Measurements from ENCODE around the gene GAGE1.
"Not testable (repeated sequence)": the region's sequence is repeated elsewhere in the genome, so short reads cannot be mapped to it uniquely, and the experiment has no call there.

The GAGE1 gene, protein sequence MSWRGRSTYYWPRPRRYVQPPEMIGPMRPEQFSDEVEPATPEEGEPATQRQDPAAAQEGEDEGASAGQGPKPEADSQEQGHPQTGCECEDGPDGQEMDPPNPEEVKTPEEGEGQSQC

DNA sequence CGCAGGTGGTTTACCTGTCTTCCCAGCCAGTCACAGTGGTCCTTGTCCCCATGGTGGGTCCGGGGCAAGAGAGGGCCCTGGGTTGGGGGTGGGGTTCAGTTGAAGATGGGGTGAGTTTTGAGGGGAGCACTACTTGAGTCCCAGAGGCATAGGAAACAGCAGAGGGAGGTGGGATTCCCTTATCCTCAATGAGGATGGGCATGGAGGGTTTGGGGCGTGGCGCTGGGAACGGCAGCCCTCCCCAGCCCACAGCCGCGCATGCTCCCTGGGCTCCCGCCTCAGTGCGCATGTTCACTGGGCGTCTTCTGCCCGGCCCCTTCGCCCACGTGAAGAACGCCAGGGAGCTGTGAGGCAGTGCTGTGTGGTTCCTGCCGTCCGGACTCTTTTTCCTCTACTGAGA lies at the start of gene GAGE1:
GAGE1 (plus strand) TSS at position 301 of the 400 bp plus-strand sequence. CDS start 1,155 bp downstream, outside the sequence.
- H3K4me3 ChIP-seq; H3K36me3 ChIP-seq; H3K4me1 ChIP-seq; DNase-seq; H3K27ac ChIP-seq; H3K9me3 ChIP-seq; intact Hi-C loops (cut with DNase I; ENCODE audit: low total_unique reads); H3K27me3 ChIP-seq: not testable (repeated sequence)

DNA sequence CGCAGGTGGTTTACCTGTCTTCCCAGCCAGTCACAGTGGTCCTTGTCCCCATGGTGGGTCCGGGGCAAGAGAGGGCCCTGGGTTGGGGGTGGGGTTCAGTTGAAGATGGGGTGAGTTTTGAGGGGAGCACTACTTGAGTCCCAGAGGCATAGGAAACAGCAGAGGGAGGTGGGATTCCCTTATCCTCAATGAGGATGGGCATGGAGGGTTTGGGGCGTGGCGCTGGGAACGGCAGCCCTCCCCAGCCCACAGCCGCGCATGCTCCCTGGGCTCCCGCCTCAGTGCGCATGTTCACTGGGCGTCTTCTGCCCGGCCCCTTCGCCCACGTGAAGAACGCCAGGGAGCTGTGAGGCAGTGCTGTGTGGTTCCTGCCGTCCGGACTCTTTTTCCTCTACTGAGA lies 47.8 kb upstream of the GAGE1 start, which contains the start of gene GAGE12E:
GAGE12E (plus strand) TSS at position 301 of the 400 bp plus-strand sequence. CDS start 1,155 bp downstream, outside the sequence.
- DNase-seq; H3K4me1 ChIP-seq; H3K27ac ChIP-seq; H3K36me3 ChIP-seq; H3K4me3 ChIP-seq; H3K27me3 ChIP-seq; H3K9me3 ChIP-seq; intact Hi-C loops (cut with DNase I; ENCODE audit: low total_unique reads): not testable (repeated sequence)

DNA sequence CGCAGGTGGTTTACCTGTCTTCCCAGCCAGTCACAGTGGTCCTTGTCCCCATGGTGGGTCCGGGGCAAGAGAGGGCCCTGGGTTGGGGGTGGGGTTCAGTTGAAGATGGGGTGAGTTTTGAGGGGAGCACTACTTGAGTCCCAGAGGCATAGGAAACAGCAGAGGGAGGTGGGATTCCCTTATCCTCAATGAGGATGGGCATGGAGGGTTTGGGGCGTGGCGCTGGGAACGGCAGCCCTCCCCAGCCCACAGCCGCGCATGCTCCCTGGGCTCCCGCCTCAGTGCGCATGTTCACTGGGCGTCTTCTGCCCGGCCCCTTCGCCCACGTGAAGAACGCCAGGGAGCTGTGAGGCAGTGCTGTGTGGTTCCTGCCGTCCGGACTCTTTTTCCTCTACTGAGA lies 38.3 kb upstream of the GAGE1 start, which contains the start of gene GAGE12F:
GAGE12F (plus strand) TSS at position 301 of the 400 bp plus-strand sequence. CDS start 1,155 bp downstream, outside the sequence.
- intact Hi-C loops (cut with DNase I; ENCODE audit: low total_unique reads); H3K4me3 ChIP-seq; H3K9me3 ChIP-seq; H3K27me3 ChIP-seq; H3K4me1 ChIP-seq; H3K27ac ChIP-seq; DNase-seq; H3K36me3 ChIP-seq: not testable (repeated sequence)

DNA sequence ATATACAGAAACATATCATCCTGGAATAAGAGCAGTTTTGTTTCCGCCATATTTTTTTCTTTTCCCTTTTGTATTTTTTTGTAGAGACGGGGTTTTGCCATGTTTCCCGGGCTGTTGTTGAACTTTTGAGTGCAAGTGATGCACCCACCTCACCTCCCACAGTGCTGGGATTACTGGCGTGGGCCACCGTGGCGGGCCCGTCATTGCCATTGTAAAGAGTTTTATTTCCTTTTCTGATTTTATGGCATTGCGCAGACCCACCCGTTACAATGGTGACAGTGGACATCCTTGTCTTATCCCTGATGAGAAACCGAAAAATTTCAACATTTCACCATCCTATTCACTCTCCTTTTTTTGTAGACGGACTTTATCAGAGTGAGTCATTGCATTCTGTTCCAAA lies 30.1 kb upstream of the GAGE1 start:
- H3K4me3 ChIP-seq; H3K9me3 ChIP-seq; H3K27me3 ChIP-seq; H3K4me1 ChIP-seq; H3K27ac ChIP-seq; intact Hi-C loops (cut with DNase I; ENCODE audit: low total_unique reads); H3K36me3 ChIP-seq: not testable (repeated sequence)
- peak in 1 of 2 donors; percentile 34 for DNase-seq

DNA sequence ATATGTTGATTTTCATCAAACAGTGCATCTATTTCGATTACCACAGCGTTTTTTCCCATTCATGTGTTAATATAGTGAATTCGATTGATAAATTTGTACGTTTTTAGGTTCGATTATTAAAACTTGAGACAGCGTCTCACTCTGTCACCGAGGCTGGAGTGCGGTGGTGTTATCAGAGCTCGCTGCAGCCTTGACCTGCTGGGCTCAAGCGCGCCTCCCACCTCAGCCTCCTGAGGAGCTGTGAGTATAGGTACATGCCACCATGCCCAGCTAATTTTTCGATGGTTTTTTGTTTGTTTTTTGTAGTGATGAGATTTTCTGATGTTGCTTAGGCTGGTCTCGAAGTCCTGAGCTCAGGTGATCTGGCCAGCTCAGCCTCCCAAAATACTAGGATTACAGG lies 29.7 kb upstream of the GAGE1 start:
- H3K4me1 ChIP-seq; H3K27me3 ChIP-seq; H3K27ac ChIP-seq; H3K4me3 ChIP-seq; H3K9me3 ChIP-seq; intact Hi-C loops (cut with DNase I; ENCODE audit: low total_unique reads); H3K36me3 ChIP-seq: not testable (repeated sequence)
- DNase-seq, result peak in 1 of 2 donors; percentile 20

DNA sequence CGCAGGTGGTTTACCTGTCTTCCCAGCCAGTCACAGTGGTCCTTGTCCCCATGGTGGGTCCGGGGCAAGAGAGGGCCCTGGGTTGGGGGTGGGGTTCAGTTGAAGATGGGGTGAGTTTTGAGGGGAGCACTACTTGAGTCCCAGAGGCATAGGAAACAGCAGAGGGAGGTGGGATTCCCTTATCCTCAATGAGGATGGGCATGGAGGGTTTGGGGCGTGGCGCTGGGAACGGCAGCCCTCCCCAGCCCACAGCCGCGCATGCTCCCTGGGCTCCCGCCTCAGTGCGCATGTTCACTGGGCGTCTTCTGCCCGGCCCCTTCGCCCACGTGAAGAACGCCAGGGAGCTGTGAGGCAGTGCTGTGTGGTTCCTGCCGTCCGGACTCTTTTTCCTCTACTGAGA lies 28.7 kb upstream of the GAGE1 start, which contains the start of gene GAGE12G:
GAGE12G (plus strand) TSS at position 301 of the 400 bp plus-strand sequence. CDS start 1,155 bp downstream, outside the sequence.
- H3K36me3 ChIP-seq; H3K27ac ChIP-seq; H3K9me3 ChIP-seq; H3K27me3 ChIP-seq; H3K4me3 ChIP-seq; intact Hi-C loops (cut with DNase I; ENCODE audit: low total_unique reads); DNase-seq; H3K4me1 ChIP-seq: not testable (repeated sequence)

DNA sequence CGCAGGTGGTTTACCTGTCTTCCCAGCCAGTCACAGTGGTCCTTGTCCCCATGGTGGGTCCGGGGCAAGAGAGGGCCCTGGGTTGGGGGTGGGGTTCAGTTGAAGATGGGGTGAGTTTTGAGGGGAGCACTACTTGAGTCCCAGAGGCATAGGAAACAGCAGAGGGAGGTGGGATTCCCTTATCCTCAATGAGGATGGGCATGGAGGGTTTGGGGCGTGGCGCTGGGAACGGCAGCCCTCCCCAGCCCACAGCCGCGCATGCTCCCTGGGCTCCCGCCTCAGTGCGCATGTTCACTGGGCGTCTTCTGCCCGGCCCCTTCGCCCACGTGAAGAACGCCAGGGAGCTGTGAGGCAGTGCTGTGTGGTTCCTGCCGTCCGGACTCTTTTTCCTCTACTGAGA lies 19.2 kb upstream of the GAGE1 start, which contains the start of gene GAGE12H:
GAGE12H (plus strand) TSS at position 301 of the 400 bp plus-strand sequence. CDS start 1,155 bp downstream, outside the sequence.
- H3K4me1 ChIP-seq; H3K27me3 ChIP-seq; H3K9me3 ChIP-seq; intact Hi-C loops (cut with DNase I; ENCODE audit: low total_unique reads); H3K4me3 ChIP-seq; DNase-seq; H3K27ac ChIP-seq; H3K36me3 ChIP-seq: not testable (repeated sequence)

DNA sequence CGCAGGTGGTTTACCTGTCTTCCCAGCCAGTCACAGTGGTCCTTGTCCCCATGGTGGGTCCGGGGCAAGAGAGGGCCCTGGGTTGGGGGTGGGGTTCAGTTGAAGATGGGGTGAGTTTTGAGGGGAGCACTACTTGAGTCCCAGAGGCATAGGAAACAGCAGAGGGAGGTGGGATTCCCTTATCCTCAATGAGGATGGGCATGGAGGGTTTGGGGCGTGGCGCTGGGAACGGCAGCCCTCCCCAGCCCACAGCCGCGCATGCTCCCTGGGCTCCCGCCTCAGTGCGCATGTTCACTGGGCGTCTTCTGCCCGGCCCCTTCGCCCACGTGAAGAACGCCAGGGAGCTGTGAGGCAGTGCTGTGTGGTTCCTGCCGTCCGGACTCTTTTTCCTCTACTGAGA lies 9.6 kb upstream of the GAGE1 start, which contains the start of gene GAGE2A:
GAGE2A (plus strand) TSS at position 301 of the 400 bp plus-strand sequence. CDS start 1,155 bp downstream, outside the sequence.
- H3K27ac ChIP-seq; H3K4me3 ChIP-seq; DNase-seq; H3K27me3 ChIP-seq; intact Hi-C loops (cut with DNase I; ENCODE audit: low total_unique reads); H3K36me3 ChIP-seq; H3K9me3 ChIP-seq; H3K4me1 ChIP-seq: not testable (repeated sequence)

DNA sequence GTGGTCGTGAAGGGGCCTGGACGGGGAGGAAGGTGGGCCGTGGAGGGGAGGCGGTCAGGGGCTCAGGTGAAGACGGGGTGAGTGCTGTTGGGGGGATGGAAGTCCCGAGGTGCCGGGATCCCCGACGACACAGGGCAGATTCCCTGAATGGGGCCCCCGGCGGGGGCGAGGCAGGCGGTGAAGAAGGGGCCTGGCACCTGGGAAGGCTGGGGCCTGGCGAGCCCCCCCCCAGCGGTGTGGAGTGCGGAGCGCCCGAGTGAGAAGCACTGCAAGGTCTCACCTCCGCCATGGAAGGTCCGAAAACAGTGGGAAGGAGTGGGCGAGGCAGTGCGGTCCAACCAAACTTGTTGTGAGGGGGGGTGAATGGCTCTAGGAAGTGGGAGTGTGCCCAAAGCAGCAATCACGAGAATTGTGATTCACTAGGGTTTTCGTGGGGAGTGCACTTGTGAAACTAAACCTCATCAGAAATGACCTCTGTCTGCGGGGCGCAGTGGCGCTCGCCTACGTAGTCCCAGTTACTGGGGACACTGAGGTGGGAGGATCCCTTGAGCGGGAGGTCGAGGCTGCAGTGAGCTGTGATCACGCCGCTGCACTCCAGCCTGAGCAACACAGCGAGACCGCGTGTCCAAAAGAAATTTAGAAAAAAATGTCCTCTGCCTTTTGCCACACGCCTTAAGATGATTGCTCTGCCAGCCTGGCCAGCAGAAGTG lies 8.9 kb upstream of the GAGE1 start:
- DNase-seq, result peak in 1 of 2 donors; percentile 52
- H3K4me3 ChIP-seq; H3K9me3 ChIP-seq; intact Hi-C loops (cut with DNase I; ENCODE audit: low total_unique reads); H3K27me3 ChIP-seq; H3K4me1 ChIP-seq; H3K36me3 ChIP-seq; H3K27ac ChIP-seq: not testable (repeated sequence)

DNA sequence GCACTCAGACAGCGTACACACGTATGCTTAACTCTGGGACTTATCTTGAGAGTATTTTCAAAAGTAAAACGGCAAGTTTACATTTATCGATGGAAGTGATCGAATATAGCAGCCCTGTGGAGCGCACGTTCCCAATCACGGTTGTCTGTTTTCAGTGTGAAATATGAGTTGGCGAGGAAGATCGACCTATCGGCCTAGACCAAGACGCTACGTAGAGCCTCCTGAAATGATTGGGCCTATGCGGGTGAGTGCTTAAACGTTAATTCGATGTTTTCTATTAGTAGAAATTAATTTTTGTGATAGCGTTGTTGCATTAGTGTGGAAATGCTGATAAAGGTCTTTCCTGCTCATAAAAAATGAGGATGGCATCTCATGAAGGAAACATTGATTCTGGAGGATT lies 8.3 kb upstream of the GAGE1 start:
- H3K27ac ChIP-seq; DNase-seq; H3K36me3 ChIP-seq; H3K4me1 ChIP-seq; intact Hi-C loops (cut with DNase I; ENCODE audit: low total_unique reads); H3K9me3 ChIP-seq; H3K4me3 ChIP-seq; H3K27me3 ChIP-seq: not testable (repeated sequence)

All from tibial artery (tissue), 4 donors.